ENCODE results near the gene HPN. TPM values are rescaled to one million over a fixed set of nuclear protein-coding genes. Genes with fewer than 3 reads are reported as not detected.
"Not testable (repeated sequence)": the region's sequence is repeated elsewhere in the genome, so short reads cannot be mapped to it uniquely, and the experiment has no call there.

Gene HPN
- 1 to 10 TPM in 1 of 4 donors, under 1 TPM in 2, not detected in 1; 0.26 to 1.7 (median 0.56) TPM for total RNA-seq

- no peak for DNase-seq (ENCODE audit: low spot score in 2 of 2)
- 63% methylated on average over 2 of the region's 19 CpGs for WGBS
- H3K27me3 ChIP-seq, result peaks cover 5% of the 10 kb centered on the region
- no peaks in the 10 kb centered on the region for H3K36me3 ChIP-seq
- no peaks in the 10 kb centered on the region for H3K9me3 ChIP-seq
- peak within 1 kb of the TSS; percentile 33 for H3K27ac ChIP-seq
- TF ChIP-seq POLR2AphosphoS5 (IDR thresholded peaks at IDR 0.05) (no peak), EP300 (IDR thresholded peaks at IDR 0.05) (no peak), POLR2A (IDR thresholded peaks at IDR 0.05) (no peak)
- TF ChIP-seq, protein P1, sequence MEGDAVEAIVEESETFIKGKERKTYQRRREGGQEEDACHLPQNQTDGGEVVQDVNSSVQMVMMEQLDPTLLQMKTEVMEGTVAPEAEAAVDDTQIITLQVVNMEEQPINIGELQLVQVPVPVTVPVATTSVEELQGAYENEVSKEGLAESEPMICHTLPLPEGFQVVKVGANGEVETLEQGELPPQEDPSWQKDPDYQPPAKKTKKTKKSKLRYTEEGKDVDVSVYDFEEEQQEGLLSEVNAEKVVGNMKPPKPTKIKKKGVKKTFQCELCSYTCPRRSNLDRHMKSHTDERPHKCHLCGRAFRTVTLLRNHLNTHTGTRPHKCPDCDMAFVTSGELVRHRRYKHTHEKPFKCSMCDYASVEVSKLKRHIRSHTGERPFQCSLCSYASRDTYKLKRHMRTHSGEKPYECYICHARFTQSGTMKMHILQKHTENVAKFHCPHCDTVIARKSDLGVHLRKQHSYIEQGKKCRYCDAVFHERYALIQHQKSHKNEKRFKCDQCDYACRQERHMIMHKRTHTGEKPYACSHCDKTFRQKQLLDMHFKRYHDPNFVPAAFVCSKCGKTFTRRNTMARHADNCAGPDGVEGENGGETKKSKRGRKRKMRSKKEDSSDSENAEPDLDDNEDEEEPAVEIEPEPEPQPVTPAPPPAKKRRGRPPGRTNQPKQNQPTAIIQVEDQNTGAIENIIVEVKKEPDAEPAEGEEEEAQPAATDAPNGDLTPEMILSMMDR (IDR thresholded peaks at IDR 0.05), result no peak
- H3K4me3 ChIP-seq, result peak within 1 kb of the TSS; percentile 28
- H3K4me1 ChIP-seq, result peaks cover 38% of the 10 kb centered on the region
Measured at GRCh38 chr19:35041548-35042055, at the start of gene HPN. Gene HPN, plus strand, starts transcription at chr19:35041721. Its CDS starts 786 bp downstream, at chr19:35042507.

GRCh38 chr19:34992582-34992981 lies 48.9 kb upstream of the HPN start:
- H3K27ac ChIP-seq; H3K4me3 ChIP-seq; DNase-seq (ENCODE audit: low spot score in 2 of 2); H3K36me3 ChIP-seq; H3K9me3 ChIP-seq; H3K4me1 ChIP-seq; H3K27me3 ChIP-seq: not testable (repeated sequence)
- 96% methylated on average over 7 of the region's 7 CpGs for WGBS

- no peak overlapping the region for H3K27ac ChIP-seq
- H3K4me3 ChIP-seq, result no peak overlapping the region
- WGBS, result 89% methylated on average over 7 of the region's 9 CpGs
- TF ChIP-seq POLR2AphosphoS5 (IDR thresholded peaks at IDR 0.05) (no peak), EP300 (IDR thresholded peaks at IDR 0.05) (no peak), POLR2A (IDR thresholded peaks at IDR 0.05) (no peak)
- TF ChIP-seq, protein P1 (IDR thresholded peaks at IDR 0.05), result no peak
- H3K9me3 ChIP-seq, result no peaks in the 10 kb centered on the region
- no peaks in the 10 kb centered on the region for H3K36me3 ChIP-seq
- no peak for DNase-seq (ENCODE audit: low spot score in 2 of 2)
- no peaks in the 10 kb centered on the region for H3K27me3 ChIP-seq
- H3K4me1 ChIP-seq, result peaks cover 11% of the 10 kb centered on the region
Measured at GRCh38 chr19:34994286-34994642, 47.3 kb upstream of the HPN start.

DNA sequence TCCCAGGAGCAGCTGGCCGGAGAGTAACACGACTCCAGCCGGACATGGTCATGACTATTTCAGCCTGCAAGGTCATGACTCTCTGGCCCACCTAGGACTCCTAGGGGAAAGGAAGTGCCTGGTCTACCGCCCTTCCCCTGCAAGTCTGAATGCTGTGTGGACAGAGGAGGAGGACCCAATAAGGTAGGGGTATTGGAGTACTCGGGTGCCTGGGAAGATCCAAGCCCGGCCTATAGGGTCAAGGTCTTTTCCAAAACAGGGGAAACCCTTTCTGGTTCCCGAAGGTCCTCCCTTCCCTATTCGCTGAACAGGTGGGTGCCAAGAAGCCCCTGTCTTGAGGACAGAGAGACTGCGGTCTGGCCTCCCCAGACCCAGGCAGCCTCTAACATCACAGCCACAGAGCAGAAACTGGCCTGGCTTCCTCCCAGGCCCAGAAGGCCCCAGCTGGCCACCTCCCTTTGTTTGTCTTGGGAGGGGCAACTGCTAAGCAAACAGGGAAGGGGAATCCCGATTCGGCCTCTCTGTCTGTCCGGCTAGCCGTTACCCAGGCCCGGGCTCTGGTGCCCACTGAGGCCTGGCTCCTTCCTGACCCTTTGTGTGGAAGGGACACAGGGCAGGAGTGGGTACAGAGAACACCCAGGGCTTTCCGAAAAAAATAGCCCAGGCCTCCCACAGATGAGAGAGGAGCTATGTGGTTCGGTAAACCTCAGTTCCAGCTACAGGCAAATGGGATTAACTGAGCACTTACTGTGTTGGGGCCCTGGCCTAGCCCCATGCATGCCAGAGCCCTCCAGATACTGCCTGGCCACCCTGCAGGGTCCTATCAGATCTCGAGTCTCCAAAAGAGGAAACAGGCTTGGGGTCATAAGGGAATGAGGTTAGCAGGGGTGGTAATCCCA lies 46.6 kb upstream of the HPN start:
- 77% methylated on average over 16 of the region's 17 CpGs for WGBS
- H3K27me3 ChIP-seq, result no peaks in the 10 kb centered on the region
- peak overlapping the region; percentile 38 for H3K27ac ChIP-seq
- H3K9me3 ChIP-seq, result no peaks in the 10 kb centered on the region
- TF ChIP-seq, protein P1 (IDR thresholded peaks at IDR 0.05), result no peak
- no peak for TF ChIP-seq EP300 (IDR thresholded peaks at IDR 0.05)
- no peak for TF ChIP-seq POLR2A (IDR thresholded peaks at IDR 0.05)
- no peak for TF ChIP-seq POLR2AphosphoS5 (IDR thresholded peaks at IDR 0.05)
- DNase-seq (ENCODE audit: low spot score in 2 of 2), result no peak
- peaks cover 17% of the 10 kb centered on the region for H3K4me1 ChIP-seq
- no peak overlapping the region for H3K4me3 ChIP-seq
- H3K36me3 ChIP-seq, result no peaks in the 10 kb centered on the region

GRCh38 chr19:34995551-34995950 lies 46.0 kb upstream of the HPN start:
- peaks cover 18% of the 10 kb centered on the region for H3K4me1 ChIP-seq
- no peak for DNase-seq (ENCODE audit: low spot score in 2 of 2)
- no peak overlapping the region for H3K27ac ChIP-seq
- H3K27me3 ChIP-seq, result no peaks in the 10 kb centered on the region
- WGBS, result 90% methylated on average over 8 of the region's 8 CpGs
- no peak overlapping the region for H3K4me3 ChIP-seq
- H3K9me3 ChIP-seq, result no peaks in the 10 kb centered on the region
- no peaks in the 10 kb centered on the region for H3K36me3 ChIP-seq
- TF ChIP-seq EP300 (IDR thresholded peaks at IDR 0.05) (no peak), POLR2AphosphoS5 (IDR thresholded peaks at IDR 0.05) (no peak), POLR2A (IDR thresholded peaks at IDR 0.05) (no peak)
- TF ChIP-seq, protein P1 (IDR thresholded peaks at IDR 0.05), result no peak

All from suprapubic skin (tissue), 4 donors.